ENCODE data around the gene TFDP2. TPM values are rescaled to one million over a fixed set of nuclear protein-coding genes. Genes with fewer than 3 reads are reported as not detected.

TFDP2 gene
- total RNA-seq, 1 experiment from 2014 or later: 48.2 TPM

DNA sequence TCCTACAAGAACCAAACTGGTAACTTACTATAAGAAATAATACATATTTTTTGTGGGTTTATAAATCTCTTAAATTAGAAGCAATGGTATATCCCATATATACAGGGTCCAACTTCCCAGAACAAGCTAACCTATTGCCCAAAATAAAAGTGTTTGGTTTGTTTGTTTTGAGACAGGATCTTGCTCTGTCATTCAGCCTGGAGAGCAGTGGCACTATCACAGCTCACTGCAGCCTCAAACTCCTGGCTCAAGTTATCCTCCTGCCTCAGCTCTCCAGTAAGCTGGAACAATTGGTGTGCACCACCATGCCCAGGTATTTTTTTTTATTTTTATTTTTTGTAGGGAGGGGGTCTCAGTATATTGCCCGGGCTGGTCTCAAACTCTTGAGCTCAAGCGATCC lies 135.4 kb downstream of the TFDP2 start (continued):
- TF ChIP-seq, protein P1, sequence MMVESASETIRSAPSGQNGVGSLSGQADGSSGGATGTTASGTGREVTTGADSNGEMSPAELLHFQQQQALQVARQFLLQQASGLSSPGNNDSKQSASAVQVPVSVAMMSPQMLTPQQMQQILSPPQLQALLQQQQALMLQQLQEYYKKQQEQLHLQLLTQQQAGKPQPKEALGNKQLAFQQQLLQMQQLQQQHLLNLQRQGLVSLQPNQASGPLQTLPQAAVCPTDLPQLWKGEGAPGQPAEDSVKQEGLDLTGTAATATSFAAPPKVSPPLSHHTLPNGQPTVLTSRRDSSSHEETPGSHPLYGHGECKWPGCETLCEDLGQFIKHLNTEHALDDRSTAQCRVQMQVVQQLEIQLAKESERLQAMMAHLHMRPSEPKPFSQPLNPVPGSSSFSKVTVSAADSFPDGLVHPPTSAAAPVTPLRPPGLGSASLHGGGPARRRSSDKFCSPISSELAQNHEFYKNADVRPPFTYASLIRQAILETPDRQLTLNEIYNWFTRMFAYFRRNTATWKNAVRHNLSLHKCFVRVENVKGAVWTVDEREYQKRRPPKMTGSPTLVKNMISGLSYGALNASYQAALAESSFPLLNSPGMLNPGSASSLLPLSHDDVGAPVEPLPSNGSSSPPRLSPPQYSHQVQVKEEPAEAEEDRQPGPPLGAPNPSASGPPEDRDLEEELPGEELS (CRISPR knock-in tag; IDR thresholded peaks at IDR 0.05): no peak

DNA sequence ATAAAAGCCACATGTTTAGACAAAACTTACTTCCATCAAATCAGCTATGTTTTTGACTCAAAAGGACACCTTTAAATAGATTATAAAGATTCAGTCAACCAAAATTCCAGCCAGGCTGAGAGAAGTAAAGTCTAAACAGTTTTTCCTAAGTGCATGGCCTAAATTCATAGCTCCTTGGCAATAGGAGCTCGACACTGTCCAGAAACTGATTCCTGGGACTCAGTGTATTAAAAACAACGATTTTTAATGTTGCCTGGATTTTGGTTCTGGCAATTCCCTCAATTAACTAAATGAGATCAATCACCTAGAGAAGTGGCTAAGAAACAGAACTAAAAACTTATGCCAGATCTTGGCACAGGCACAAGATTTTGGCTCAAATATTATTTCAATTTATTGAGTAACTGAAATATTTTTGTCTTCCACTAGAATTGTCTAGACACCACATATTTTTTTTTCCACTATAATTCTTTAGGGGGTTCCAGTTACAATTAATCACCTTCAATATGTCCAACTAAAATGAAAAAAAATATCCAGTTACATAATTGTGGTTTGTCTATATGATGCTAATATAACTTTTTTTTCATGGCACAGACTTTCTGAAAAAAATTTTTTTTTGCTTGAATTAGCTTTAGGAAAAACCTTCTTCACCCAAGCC lies 135.9 kb downstream of the TFDP2 start:
- CTCF ChIA-PET: no interaction called here
- Mint-ChIP-seq H3K36me3 (peaks cover 3% of the 10 kb centered on the region; the same call in 1 of the 2 replicates), H3K27ac (no peak overlapping the region)

DNA sequence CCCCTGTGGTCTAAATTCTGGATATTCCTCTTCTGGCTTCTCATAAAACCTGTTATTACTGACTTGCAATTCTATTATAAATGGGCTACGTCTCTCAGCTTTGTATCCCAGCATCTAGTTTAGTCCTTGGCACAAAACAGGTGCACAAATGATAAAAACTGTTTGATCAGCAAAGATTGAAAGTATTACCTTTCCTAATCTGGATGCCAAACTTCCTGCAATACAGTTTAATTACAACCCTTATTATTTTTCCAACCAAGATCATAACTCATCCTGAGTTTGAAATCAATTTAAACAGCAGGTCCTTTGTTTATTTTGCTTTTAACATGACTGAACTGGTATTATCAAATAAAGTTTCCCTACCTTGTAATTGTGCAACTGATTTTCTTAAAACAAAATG lies 140.3 kb downstream of the TFDP2 start:
- H3K4me1 Mint-ChIP-seq: 0 out of 2 replicates have a peak, but pooled peaks cover 4% of the 10 kb centered on the region
- no peak overlapping the region for H3K27ac Mint-ChIP-seq
- ATAC-seq (no peak), DNase-seq (ENCODE audit: low spot score) (no peak)
- ChIA-PET POLR2A (no interaction called here), CTCF (interaction anchor here (0.6 kb wide), 1 partner anchor 8 kb away, joined by 3 read pairs; no protein-coding TSS in a partner anchor)
- TF ChIP-seq FOXJ3 (CRISPR knock-in tag; IDR thresholded peaks at IDR 0.05; ENCODE audit: borderline replicate concordance): no peak
- no peak for TF ChIP-seq SP1 (CRISPR knock-in tag; conservative IDR thresholded peaks at IDR 0.05)
- TF ChIP-seq KAT7 (CRISPR knock-in tag; IDR thresholded peaks at IDR 0.05; ENCODE audit: borderline replicate concordance): no peak
- TF ChIP-seq ZNF416 (CRISPR knock-in tag; IDR thresholded peaks at IDR 0.05): no peak
- no peak for TF ChIP-seq FOXP1 (CRISPR knock-in tag; IDR thresholded peaks at IDR 0.05; ENCODE audit: borderline replicate concordance)
- TF ChIP-seq ZNF263 (CRISPR knock-in tag; IDR thresholded peaks at IDR 0.05; ENCODE audit: low read depth): no peak
- TF ChIP-seq IRF2 (CRISPR knock-in tag; IDR thresholded peaks at IDR 0.05; ENCODE audit: borderline replicate concordance, low read depth): no peak
- no peak for TF ChIP-seq CREM (CRISPR knock-in tag; IDR thresholded peaks at IDR 0.05)
- no peak for TF ChIP-seq GTF2I (CRISPR knock-in tag; conservative IDR thresholded peaks at IDR 0.05)
- TF ChIP-seq, protein P2, sequence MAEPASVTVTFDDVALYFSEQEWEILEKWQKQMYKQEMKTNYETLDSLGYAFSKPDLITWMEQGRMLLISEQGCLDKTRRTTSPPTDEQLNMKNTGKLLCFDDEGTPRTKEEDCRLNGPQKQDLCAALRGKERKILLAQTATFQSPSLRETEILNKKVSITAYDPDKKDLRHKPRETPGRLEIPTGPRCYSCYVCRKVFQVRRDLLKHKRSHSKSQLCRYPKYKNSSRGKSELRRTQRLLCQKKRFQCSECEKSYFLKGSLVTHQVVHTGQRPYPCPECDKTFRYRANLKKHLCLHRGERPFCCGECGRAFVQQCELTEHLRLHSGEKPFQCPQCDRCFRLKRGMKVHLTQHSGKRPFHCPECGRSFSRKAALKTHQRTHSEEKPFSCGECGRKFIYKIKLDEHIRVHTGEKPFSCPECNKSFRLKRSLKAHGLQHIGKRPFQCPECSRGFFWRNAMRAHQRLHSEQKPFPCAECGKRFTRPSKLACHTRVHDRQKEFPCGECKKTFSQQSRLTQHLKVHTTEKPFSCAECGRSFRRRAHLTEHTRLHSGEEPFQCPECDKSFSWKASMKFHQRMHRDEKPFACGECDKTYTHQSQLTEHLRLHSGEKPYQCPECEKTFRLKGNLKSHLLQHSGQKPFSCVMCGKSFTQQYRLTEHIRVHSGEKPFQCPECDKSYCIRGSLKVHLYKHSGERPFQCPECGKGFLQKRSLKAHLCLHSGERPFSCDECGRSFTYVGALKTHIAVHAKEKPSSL (CRISPR knock-in tag; conservative IDR thresholded peaks at IDR 0.05): no peak
- TF ChIP-seq, protein P3, sequence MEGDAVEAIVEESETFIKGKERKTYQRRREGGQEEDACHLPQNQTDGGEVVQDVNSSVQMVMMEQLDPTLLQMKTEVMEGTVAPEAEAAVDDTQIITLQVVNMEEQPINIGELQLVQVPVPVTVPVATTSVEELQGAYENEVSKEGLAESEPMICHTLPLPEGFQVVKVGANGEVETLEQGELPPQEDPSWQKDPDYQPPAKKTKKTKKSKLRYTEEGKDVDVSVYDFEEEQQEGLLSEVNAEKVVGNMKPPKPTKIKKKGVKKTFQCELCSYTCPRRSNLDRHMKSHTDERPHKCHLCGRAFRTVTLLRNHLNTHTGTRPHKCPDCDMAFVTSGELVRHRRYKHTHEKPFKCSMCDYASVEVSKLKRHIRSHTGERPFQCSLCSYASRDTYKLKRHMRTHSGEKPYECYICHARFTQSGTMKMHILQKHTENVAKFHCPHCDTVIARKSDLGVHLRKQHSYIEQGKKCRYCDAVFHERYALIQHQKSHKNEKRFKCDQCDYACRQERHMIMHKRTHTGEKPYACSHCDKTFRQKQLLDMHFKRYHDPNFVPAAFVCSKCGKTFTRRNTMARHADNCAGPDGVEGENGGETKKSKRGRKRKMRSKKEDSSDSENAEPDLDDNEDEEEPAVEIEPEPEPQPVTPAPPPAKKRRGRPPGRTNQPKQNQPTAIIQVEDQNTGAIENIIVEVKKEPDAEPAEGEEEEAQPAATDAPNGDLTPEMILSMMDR (IDR thresholded peaks at IDR 0.05): no peak
- TF ChIP-seq ELF4 (CRISPR knock-in tag; IDR thresholded peaks at IDR 0.05; ENCODE audit: low read depth): no peak
- TF ChIP-seq NFE2L1 (CRISPR knock-in tag; IDR thresholded peaks at IDR 0.05): no peak
- TF ChIP-seq, protein P4, sequence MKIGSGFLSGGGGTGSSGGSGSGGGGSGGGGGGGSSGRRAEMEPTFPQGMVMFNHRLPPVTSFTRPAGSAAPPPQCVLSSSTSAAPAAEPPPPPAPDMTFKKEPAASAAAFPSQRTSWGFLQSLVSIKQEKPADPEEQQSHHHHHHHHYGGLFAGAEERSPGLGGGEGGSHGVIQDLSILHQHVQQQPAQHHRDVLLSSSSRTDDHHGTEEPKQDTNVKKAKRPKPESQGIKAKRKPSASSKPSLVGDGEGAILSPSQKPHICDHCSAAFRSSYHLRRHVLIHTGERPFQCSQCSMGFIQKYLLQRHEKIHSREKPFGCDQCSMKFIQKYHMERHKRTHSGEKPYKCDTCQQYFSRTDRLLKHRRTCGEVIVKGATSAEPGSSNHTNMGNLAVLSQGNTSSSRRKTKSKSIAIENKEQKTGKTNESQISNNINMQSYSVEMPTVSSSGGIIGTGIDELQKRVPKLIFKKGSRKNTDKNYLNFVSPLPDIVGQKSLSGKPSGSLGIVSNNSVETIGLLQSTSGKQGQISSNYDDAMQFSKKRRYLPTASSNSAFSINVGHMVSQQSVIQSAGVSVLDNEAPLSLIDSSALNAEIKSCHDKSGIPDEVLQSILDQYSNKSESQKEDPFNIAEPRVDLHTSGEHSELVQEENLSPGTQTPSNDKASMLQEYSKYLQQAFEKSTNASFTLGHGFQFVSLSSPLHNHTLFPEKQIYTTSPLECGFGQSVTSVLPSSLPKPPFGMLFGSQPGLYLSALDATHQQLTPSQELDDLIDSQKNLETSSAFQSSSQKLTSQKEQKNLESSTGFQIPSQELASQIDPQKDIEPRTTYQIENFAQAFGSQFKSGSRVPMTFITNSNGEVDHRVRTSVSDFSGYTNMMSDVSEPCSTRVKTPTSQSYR (CRISPR knock-in tag; IDR thresholded peaks at IDR 0.05): no peak
- H3K36me3 Mint-ChIP-seq: peaks cover 10% of the 10 kb centered on the region
- H3K9me3 Mint-ChIP-seq: no peaks in the 10 kb centered on the region
- no peak overlapping the region for H3K4me3 Mint-ChIP-seq
- no peaks in the 10 kb centered on the region for H3K27me3 Mint-ChIP-seq (ENCODE audit: low read depth)

More for the DNA sequence above, 135.9 kb downstream of the TFDP2 start:
- H3K4me1 Mint-ChIP-seq: 0 out of 2 replicates have a peak, but pooled peaks cover under 1% of the 10 kb centered on the region
- no peak for DNase-seq (ENCODE audit: low spot score)
- H3K27me3 Mint-ChIP-seq (ENCODE audit: low read depth): no peaks in the 10 kb centered on the region
- no peaks in the 10 kb centered on the region for H3K9me3 Mint-ChIP-seq
- POLR2A ChIA-PET: no interaction called here
- ATAC-seq: no peak
- H3K4me3 Mint-ChIP-seq: no peak overlapping the region
- TF ChIP-seq NFATC4 (CRISPR knock-in tag; IDR thresholded peaks at IDR 0.05): no peak

Measured in WTC11 (cell line).